Measurements from ENCODE around the gene FNDC3B.
A peak's percentile ranks its signal among the peaks of the same experiment; 100 is the strongest.

FNDC3B gene

GRCh38 chr3:172135185-172135584, 95.8 kb downstream of the FNDC3B start:
- no peak for DNase-seq (ENCODE audit: low read depth in 2 of 2)

- DNase-seq (ENCODE audit: low read depth in 2 of 2), result peak in 1 of 2 experiments; percentile 64
Measured at GRCh38 chr3:172135820-172136219, 96.4 kb downstream of the FNDC3B start.

- DNase-seq (ENCODE audit: low read depth in 2 of 2), result no peak
Measured at GRCh38 chr3:172136330-172136729, 97.0 kb downstream of the FNDC3B start.

- DNase-seq (ENCODE audit: low read depth in 2 of 2), result no peak
Measured at GRCh38 chr3:172137287-172138192, 98.2 kb downstream of the FNDC3B start.

- DNase-seq (ENCODE audit: low read depth in 2 of 2), result no peak
Measured at GRCh38 chr3:172138193-172138537, 98.8 kb downstream of the FNDC3B start.

GRCh38 chr3:172138792-172139507, 99.6 kb downstream of the FNDC3B start:
- DNase-seq (ENCODE audit: low read depth in 2 of 2), result no peak

GRCh38 chr3:172139528-172140276, 100.3 kb downstream of the FNDC3B start:
- no peak for DNase-seq (ENCODE audit: low read depth in 2 of 2)

GRCh38 chr3:172140499-172141391, 101.4 kb downstream of the FNDC3B start:
- peak; percentile 71 to 73 for DNase-seq (ENCODE audit: low read depth in 2 of 2)

GRCh38 chr3:172142051-172142863, 102.9 kb downstream of the FNDC3B start:
- peak in 1 of 2 experiments; percentile 44 for DNase-seq (ENCODE audit: low read depth in 2 of 2)

- DNase-seq (ENCODE audit: low read depth in 2 of 2), result no peak
Measured at GRCh38 chr3:172142864-172143451, 103.6 kb downstream of the FNDC3B start.

GRCh38 chr3:172143739-172144497, 104.5 kb downstream of the FNDC3B start:
- DNase-seq (ENCODE audit: low read depth in 2 of 2), result no peak

GRCh38 chr3:172144601-172145000, 105.2 kb downstream of the FNDC3B start:
- DNase-seq (ENCODE audit: low read depth in 2 of 2), result no peak

GRCh38 chr3:172145031-172145686, 105.8 kb downstream of the FNDC3B start:
- DNase-seq (ENCODE audit: low read depth in 2 of 2), result no peak

GRCh38 chr3:172146349-172146748, 107.0 kb downstream of the FNDC3B start:
- no peak for DNase-seq (ENCODE audit: low read depth in 2 of 2)

- DNase-seq (ENCODE audit: low read depth in 2 of 2), result no peak
Measured at GRCh38 chr3:172147113-172147818, 107.9 kb downstream of the FNDC3B start.

- no peak for DNase-seq (ENCODE audit: low read depth in 2 of 2)
Measured at GRCh38 chr3:172148241-172148640, 108.9 kb downstream of the FNDC3B start.

- no peak for DNase-seq (ENCODE audit: low read depth in 2 of 2)
Measured at GRCh38 chr3:172148702-172149565, 109.6 kb downstream of the FNDC3B start.

Measured in fibroblast of skin of left quadriceps (primary cell).